Measurements from ENCODE around the gene RAVER2. TPM values are rescaled to one million over a fixed set of nuclear protein-coding genes. Genes with fewer than 3 reads are reported as not detected.
A peak's percentile ranks its signal among the peaks of the same experiment; 100 is the strongest.
"Not testable (repeated sequence)": the region's sequence is repeated elsewhere in the genome, so short reads cannot be mapped to it uniquely, and the experiment has no call there.

RAVER2 gene
- total RNA-seq, 2 experiments from 2014 or later = 1.7 TPM

GRCh38 chr1:64798872-64799271 is 54.0 kb downstream of the RAVER2 start:
- CTCF ChIA-PET = interaction anchor here (0.7 kb wide), 1 partner anchor 9 kb away, joined by 3 read pairs; no protein-coding TSS in a partner anchor
- H3K4me3 Mint-ChIP-seq = no peak overlapping the region
- H3K9me3 Mint-ChIP-seq = no peaks in the 10 kb centered on the region
- no peaks in the 10 kb centered on the region for H3K27me3 Mint-ChIP-seq
- no peak for DNase-seq
- POLR2A ChIA-PET = no interaction called here
- H3K4me1 Mint-ChIP-seq = no peaks in the 10 kb centered on the region
- no peaks in the 10 kb centered on the region for H3K36me3 Mint-ChIP-seq (ENCODE audit: low read depth)
- H3K27ac Mint-ChIP-seq = no peak overlapping the region

- Mint-ChIP-seq H3K9me3 (no peaks in the 10 kb centered on the region), H3K27me3 (no peaks in the 10 kb centered on the region), H3K4me3 (no peak overlapping the region), H3K36me3 (ENCODE audit: low read depth) (no peaks in the 10 kb centered on the region), H3K27ac (no peak overlapping the region), H3K4me1 (no peaks in the 10 kb centered on the region)
- ChIA-PET POLR2A (no interaction called here), CTCF (interaction anchor here (1.1 kb wide), 1 partner anchor 21 kb away, joined by 3 read pairs; no protein-coding TSS in a partner anchor)
- DNase-seq = no peak
These were observed 57.1 kb downstream of the RAVER2 start for GRCh38 chr1:64801851-64802523.

- no peak overlapping the region for H3K4me3 Mint-ChIP-seq
- no peaks in the 10 kb centered on the region for H3K36me3 Mint-ChIP-seq (ENCODE audit: low read depth)
- no peaks in the 10 kb centered on the region for H3K9me3 Mint-ChIP-seq
- H3K4me1 Mint-ChIP-seq = no peaks in the 10 kb centered on the region
- H3K27me3 Mint-ChIP-seq = no peaks in the 10 kb centered on the region
- POLR2A ChIA-PET = no interaction called here
- CTCF ChIA-PET = no interaction called here
- H3K27ac Mint-ChIP-seq = no peak overlapping the region
- DNase-seq = no peak
These were observed 64.4 kb downstream of the RAVER2 start for GRCh38 chr1:64809309-64809708.

- H3K9me3 Mint-ChIP-seq = no peaks in the 10 kb centered on the region
- CTCF ChIA-PET = no interaction called here
- POLR2A ChIA-PET = no interaction called here
- no peak overlapping the region for H3K27ac Mint-ChIP-seq
- H3K36me3 Mint-ChIP-seq (ENCODE audit: low read depth) = no peaks in the 10 kb centered on the region
- no peak overlapping the region for H3K4me3 Mint-ChIP-seq
- no peak for DNase-seq
- H3K4me1 Mint-ChIP-seq = no peaks in the 10 kb centered on the region
- H3K27me3 Mint-ChIP-seq = no peaks in the 10 kb centered on the region
These were observed 65.1 kb downstream of the RAVER2 start for GRCh38 chr1:64810001-64810400.

GRCh38 chr1:64811131-64811530 is 66.3 kb downstream of the RAVER2 start:
- DNase-seq = no peak
- Mint-ChIP-seq H3K9me3 (no peaks in the 10 kb centered on the region), H3K4me3 (no peak overlapping the region), H3K27ac (no peak overlapping the region), H3K36me3 (ENCODE audit: low read depth) (no peaks in the 10 kb centered on the region), H3K27me3 (no peaks in the 10 kb centered on the region), H3K4me1 (no peaks in the 10 kb centered on the region)
- CTCF ChIA-PET = no interaction called here
- POLR2A ChIA-PET = no interaction called here

GRCh38 chr1:64814427-64814826 is 69.6 kb downstream of the RAVER2 start:
- CTCF ChIA-PET = no interaction called here
- DNase-seq = no peak
- Mint-ChIP-seq H3K9me3 (peaks cover 5% of the 10 kb centered on the region), H3K27ac (no peak overlapping the region), H3K27me3 (no peaks in the 10 kb centered on the region), H3K4me1 (no peaks in the 10 kb centered on the region), H3K36me3 (ENCODE audit: low read depth) (peaks cover 4% of the 10 kb centered on the region), H3K4me3 (no peak overlapping the region)
- POLR2A ChIA-PET = no interaction called here

GRCh38 chr1:64817364-64817763 is 72.5 kb downstream of the RAVER2 start:
- H3K27ac Mint-ChIP-seq; POLR2A ChIA-PET; DNase-seq; H3K9me3 Mint-ChIP-seq; H3K4me1 Mint-ChIP-seq; H3K27me3 Mint-ChIP-seq; H3K4me3 Mint-ChIP-seq; H3K36me3 Mint-ChIP-seq (ENCODE audit: low read depth): not testable (repeated sequence)
- CTCF ChIA-PET = interaction anchor here (0.6 kb wide), 1 partner anchor 61 kb away, joined by 3 read pairs; no protein-coding TSS in a partner anchor

GRCh38 chr1:64820572-64820971 is 75.7 kb downstream of the RAVER2 start:
- H3K27ac Mint-ChIP-seq; H3K9me3 Mint-ChIP-seq; H3K4me3 Mint-ChIP-seq; DNase-seq; H3K4me1 Mint-ChIP-seq; H3K27me3 Mint-ChIP-seq; H3K36me3 Mint-ChIP-seq (ENCODE audit: low read depth); POLR2A ChIA-PET: not testable (repeated sequence)
- CTCF ChIA-PET = interaction anchor here (0.5 kb wide), 1 partner anchor 1362 kb away, joined by 3 read pairs; no protein-coding TSS in a partner anchor

- Mint-ChIP-seq H3K4me3 (no peak overlapping the region), H3K4me1 (peaks cover 18% of the 10 kb centered on the region), H3K9me3 (peaks cover under 1% of the 10 kb centered on the region), H3K27me3 (peaks cover 2% of the 10 kb centered on the region), H3K27ac (no peak overlapping the region), H3K36me3 (ENCODE audit: low read depth) (peaks cover under 1% of the 10 kb centered on the region)
- POLR2A ChIA-PET = no interaction called here
- no peak for DNase-seq
- CTCF ChIA-PET = interaction anchor here (1.4 kb wide), 1 partner anchor 46 kb away, joined by 4 read pairs; no protein-coding TSS in a partner anchor
These were observed 77.7 kb downstream of the RAVER2 start for GRCh38 chr1:64822621-64823020.

- Mint-ChIP-seq H3K27ac (no peak overlapping the region), H3K4me3 (no peak overlapping the region), H3K27me3 (peaks cover 2% of the 10 kb centered on the region), H3K36me3 (ENCODE audit: low read depth) (peaks cover 3% of the 10 kb centered on the region), H3K4me1 (peaks cover 28% of the 10 kb centered on the region), H3K9me3 (no peaks in the 10 kb centered on the region)
- ChIA-PET POLR2A (no interaction called here), CTCF (interaction anchor here (0.6 to 1.7 kb wide), 4 partner anchors 44 to 339 kb away, joined by 3 to 5 read pairs (median 4); no protein-coding TSS in a partner anchor)
- DNase-seq = peak; percentile 75
These were observed 79.0 kb downstream of the RAVER2 start for GRCh38 chr1:64823691-64824476.

GRCh38 chr1:64826991-64827390 is 82.1 kb downstream of the RAVER2 start:
- no peak for DNase-seq

GRCh38 chr1:64828829-64829228 is 84.0 kb downstream of the RAVER2 start:
- H3K4me3 Mint-ChIP-seq = no peak overlapping the region
- CTCF ChIA-PET = interaction anchor here (1.3 kb wide), 1 partner anchor 560 kb away, joined by 3 read pairs; no protein-coding TSS in a partner anchor
- H3K27ac Mint-ChIP-seq = peak overlapping the region; percentile 73
- H3K27me3 Mint-ChIP-seq = no peaks in the 10 kb centered on the region
- peaks cover 24% of the 10 kb centered on the region for H3K36me3 Mint-ChIP-seq (ENCODE audit: low read depth)
- peaks cover 43% of the 10 kb centered on the region for H3K4me1 Mint-ChIP-seq
- no peaks in the 10 kb centered on the region for H3K9me3 Mint-ChIP-seq
- POLR2A ChIA-PET = no interaction called here
- no peak for DNase-seq

More at GRCh38 chr1:64826991-64827390, 82.1 kb downstream of the RAVER2 start:
- Mint-ChIP-seq H3K9me3 (no peaks in the 10 kb centered on the region), H3K36me3 (ENCODE audit: low read depth) (peaks cover 8% of the 10 kb centered on the region), H3K27me3 (peaks cover 2% of the 10 kb centered on the region), H3K4me1 (peaks cover 43% of the 10 kb centered on the region), H3K4me3 (peak overlapping the region; percentile 6), H3K27ac (peak overlapping the region; percentile 78)
- ChIA-PET CTCF (interaction anchor here (0.6 to 1.0 kb wide), 2 partner anchors 142 to 152 kb away, joined by 3 to 4 read pairs; no protein-coding TSS in a partner anchor), POLR2A (no interaction called here)

GRCh38 chr1:64829411-64830029 is 84.6 kb downstream of the RAVER2 start:
- Mint-ChIP-seq H3K36me3 (ENCODE audit: low read depth) (peaks cover 31% of the 10 kb centered on the region), H3K27me3 (no peaks in the 10 kb centered on the region), H3K4me3 (no peak overlapping the region), H3K27ac (peak overlapping the region; percentile 73), H3K4me1 (peaks cover 41% of the 10 kb centered on the region), H3K9me3 (no peaks in the 10 kb centered on the region)
- ChIA-PET CTCF (interaction anchor here (0.9 to 1.7 kb wide), 2 partner anchors 10 to 16 kb away, joined by 3 to 5 read pairs; no protein-coding TSS in a partner anchor), POLR2A (no interaction called here)
- no peak for DNase-seq

All from activated CD4-positive, alpha-beta T cell treated with anti-CD3 and anti-CD28 coated beads, Interleukin-2, amount 10 ng/mL, durations not matched to agents 7 days and 5 days (primary cell).